GM18526 (cell line): ENCODE data around the gene PTPN20.

ENCODE experiments used
- POLR2A ChIP-seq: IDR thresholded peaks from 3 replicates; pipeline ENCODE4 v1.6.1; 2011; ENCODE audit not compliant: insufficient read length; ENCODE audit errors: extremely low read depth

Gene PTPN20

GRCh38 chr10:47019155-47020145 lies 108.2 kb downstream of the PTPN20 start:
- no peak for TF ChIP-seq POLR2A

- TF ChIP-seq POLR2A: no peak
These were observed 109.2 kb downstream of the PTPN20 start for GRCh38 chr10:47020471-47020870.

DNA sequence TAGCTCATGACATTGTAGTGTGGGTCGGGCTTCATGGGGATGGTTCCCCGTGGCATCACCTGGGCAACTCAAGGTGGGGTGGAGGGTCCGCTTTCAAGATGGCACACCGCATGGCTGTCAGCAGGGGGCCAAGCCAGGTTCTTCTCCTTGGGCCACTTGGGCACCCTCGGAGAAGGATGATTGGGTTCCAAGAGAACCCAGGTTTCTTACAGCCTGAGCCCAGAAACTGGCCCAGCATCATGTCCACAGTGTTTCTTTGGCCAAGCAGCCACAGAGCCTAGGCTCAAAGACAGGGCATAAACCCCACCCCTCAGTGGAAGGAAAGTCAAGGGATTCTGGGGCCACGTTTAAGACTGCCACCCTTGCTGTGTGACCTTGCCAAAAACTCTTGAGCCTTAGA lies 110.6 kb downstream of the PTPN20 start:
- no peak for TF ChIP-seq POLR2A

DNA sequence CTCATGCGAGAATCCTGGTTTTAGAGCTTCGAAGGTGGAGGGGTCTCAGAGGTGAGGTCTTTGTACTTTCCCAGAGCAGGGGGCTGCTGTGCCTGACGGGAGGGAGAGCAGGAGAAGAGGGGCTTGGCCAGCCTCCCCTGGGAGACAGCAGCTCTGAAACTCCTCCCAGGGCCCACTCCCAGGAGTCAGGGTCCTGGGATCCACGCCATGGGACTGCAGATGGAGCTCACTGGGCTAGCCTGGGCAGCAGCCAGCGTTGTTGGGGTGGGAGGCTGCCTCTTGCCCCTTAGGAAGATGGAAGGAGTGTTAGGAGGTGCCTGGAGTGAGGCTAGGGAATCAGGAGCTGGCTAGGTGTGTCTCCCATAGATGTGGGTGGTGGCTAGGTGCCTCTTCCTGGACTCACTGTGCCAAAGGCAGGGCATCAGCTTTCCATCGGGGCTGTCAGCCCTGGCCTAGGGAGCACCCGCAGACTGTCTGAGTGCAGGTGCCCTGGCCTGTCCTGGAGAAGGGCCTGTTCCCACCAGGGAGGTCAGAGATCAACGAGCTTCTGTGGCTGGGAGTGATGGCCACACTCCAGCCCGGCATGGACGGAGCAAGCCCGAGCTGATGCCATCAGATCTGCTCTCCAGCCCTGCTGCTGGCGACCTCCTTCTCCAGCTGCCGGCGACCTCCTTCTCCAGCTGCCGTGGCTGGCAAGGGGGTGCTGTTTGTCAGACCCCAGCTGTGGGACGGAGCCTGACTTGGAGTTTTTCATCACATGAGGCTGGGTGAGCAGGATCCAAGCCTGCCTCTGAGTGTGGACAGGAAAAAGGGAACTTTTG lies 111.3 kb downstream of the PTPN20 start:
- TF ChIP-seq POLR2A: no peak

DNA sequence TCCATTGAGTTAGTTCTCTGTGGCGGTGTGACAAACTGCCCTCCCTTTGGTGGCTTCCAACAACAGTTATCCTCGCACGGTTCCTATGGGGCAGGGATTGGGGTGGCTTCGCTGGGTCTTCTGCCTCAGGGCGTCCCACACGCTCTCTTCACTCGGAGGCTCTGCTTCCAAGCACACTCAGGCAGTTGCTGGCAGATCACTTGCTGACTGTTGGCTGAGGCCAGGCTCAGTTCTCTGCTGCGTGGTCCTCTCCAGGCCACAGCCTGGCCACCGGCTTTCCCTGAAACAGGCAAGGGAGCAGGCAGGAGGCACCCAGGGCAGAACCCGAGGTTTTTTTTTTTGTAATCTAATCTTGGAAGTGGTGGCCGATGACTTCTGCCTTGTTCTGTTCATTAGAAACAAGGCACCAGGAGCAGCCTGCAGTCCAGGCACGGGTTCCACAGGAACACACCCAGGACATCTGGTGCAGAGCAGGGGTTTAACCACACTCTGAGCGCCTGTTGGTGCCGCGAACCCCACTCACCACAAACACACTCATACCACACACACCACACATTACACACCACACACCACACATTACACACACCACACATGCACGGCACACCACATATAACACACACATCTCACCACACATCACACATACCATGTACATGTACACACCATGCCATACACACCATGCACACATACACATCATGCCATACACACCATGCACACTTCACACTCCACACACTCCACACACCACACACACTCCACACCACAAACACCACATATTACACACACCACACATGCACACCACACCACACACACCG lies 112.2 kb downstream of the PTPN20 start:
- TF ChIP-seq POLR2A: no peak

DNA sequence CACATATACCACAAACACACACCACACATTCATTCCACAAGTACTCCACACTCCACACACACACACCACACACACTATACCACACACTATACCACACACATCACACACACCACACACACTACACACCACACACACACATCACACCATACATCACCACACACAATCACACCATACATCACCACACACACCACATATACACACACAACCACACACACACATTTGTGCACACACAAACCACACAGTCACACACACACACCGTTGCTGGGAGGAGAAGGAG lies 112.8 kb downstream of the PTPN20 start:
- TF ChIP-seq POLR2A: no peak

- TF ChIP-seq POLR2A: no peak
These were observed 113.4 kb downstream of the PTPN20 start for GRCh38 chr10:47024399-47025252.

- no peak for TF ChIP-seq POLR2A
These were observed 114.0 kb downstream of the PTPN20 start for GRCh38 chr10:47025253-47025539.

DNA sequence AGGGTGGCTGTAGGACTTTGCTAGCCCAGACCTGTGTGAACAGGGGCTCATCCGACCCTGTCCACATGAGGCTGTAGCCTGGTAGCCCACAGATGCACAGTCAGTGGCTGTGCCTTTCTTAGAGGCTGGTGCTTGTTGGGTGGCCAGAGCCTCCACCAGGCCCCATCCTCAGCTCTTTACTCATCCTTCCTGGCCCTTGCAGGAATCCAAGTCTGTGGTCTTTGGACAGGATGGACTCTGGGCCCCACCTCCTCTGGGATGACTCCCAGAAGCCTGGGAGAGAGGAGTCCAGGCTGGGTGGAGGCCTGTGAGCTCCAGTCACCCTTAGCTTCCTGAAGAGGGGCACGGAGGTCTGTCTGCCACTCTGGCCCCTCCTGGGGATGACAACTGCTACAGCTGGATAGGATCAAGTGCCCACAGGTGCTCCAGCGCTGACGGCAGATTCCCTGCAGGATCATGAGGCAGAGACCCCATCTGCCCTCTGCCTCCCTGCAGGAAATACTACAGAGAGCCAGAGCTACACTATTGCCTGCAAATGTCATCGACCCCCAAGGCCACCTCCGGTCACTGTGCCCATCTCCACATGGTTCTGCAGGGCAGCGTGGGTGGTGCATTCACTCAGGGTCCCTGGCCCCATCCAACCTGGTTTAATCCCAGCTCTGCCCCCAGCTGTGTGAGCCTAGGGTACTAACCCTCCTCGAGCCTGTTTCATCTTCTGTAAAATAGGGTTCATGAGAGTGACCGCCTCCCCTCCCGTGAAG lies 114.5 kb downstream of the PTPN20 start:
- TF ChIP-seq POLR2A: no peak

DNA sequence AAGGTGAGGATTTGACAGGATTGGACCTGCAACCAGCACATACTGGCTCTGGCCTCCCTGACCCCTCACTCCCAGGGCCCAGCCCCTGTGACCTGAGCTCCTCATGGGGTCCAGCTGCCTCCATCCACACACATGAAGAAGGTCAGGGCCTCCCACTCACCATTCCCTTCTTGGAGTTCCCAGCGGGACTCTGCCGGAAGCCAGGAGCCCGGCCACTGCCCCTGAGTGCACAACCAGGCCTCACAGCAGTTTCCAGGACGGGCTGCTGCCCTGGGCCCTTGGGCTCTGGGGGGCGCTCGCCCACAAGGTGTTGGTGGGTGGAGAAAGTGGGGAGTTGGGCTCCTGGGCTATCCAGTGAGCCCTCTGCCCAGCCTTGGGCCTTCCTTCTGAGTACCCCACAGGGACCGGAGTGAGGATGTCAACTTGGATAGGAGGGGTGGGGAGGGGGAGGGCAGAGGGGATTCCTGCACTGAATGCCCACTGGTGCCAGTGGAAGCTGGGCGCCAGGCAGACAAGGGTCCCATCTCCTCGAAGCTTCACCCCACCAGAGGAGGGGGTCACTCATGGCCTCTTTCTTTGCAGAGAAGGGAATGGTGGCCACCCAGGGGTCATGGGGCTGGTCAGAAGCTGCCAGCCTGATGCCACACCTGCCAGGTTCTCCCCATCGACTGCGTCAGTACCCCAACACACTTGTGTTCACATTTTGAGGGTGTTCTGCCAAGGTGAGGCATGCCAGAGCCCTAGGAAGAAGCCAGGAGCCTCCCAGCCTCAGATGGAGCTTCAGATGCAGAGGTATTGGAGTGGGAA lies 115.3 kb downstream of the PTPN20 start:
- no peak for TF ChIP-seq POLR2A

- TF ChIP-seq POLR2A: no peak
These were observed 116.0 kb downstream of the PTPN20 start for GRCh38 chr10:47027108-47027783.

DNA sequence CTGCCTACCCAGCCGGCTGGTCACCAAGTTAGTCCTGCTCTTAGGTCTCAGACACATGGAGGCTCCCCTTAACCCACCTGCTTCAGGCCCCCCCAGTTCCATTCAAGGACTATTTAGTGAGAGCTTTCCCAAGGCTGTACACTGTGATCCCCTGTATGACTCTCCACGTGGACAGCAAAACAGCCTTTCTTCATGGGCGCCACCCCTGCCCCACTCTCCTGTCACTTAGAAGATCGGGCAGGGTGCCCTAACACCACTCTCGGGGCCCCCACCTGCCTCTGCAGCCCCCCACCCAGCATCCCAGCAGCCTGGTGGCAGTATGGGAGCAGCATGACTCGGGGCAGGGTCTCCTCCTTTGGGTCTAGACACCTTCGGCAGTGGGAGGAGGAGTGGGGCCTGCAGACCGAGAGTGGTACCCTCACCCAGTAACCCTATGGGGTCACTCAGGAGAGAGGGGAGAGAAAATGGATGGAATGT lies 116.6 kb downstream of the PTPN20 start:
- TF ChIP-seq POLR2A: no peak
